Testis (tissue), 2 donors: ENCODE data around the gene GCN1.

Experiments used
- CTCF ChIP-seq, 3 experiments: fragments of 450-650 bp in 2 of 3; fragments of 200-600 bp in 1 of 3; sonication (generic) in 1 of 3; IDR thresholded peaks; one replicate each; pipeline ENCODE4 v1.5.1; 2016 to 2019; ENCODE audit warnings: antibody characterized with exemption in 3 of 3, mild to moderate bottlenecking in 2 of 3, moderate library complexity in 1 of 3
- POLR2A ChIP-seq: fragments of 450-650 bp; IDR thresholded peaks from one replicate; pipeline ENCODE4 v1.6.1; 2017; ENCODE audit warnings: antibody characterized with exemption, mild to moderate bottlenecking, moderate library complexity

GRCh38 chr12:120215357-120215735 is 20.8 kb upstream of the GCN1 start:
- TF ChIP-seq POLR2A (no peak), CTCF (IDR thresholded peaks at IDR 0.05) (no peak)
